Gastroesophageal sphincter (tissue), 4 donors: Measurements from ENCODE around the gene USP16. TPM values are rescaled to one million over a fixed set of nuclear protein-coding genes. Genes with fewer than 3 reads are reported as not detected.

Experiments
- ATAC-seq: fragments of 150-250 bp; one replicate; pipeline ENCODE4 v1.9.1; 2016; ENCODE audit warnings: mild to moderate bottlenecking, moderate library complexity
- H3K27ac ChIP-seq, 4 donors: fragments of 200-600 bp; sonication (generic) in 3 of 4; 1 replicate in 3 of 4; 2 replicates in 1 of 4; pipeline ENCODE4 v1.5.1; 2016 to 2019
- H3K27me3 ChIP-seq: fragments of 200-600 bp; sonication (generic); one replicate; pipeline ENCODE4 v1.5.1; 2019
- H3K36me3 ChIP-seq, 2 donors: fragments of 200-600 bp; sonication (generic); one replicate each; pipeline ENCODE4 v1.5.1; 2019; ENCODE audit warnings: control low read depth in 1 of 2
- H3K4me1 ChIP-seq, 3 donors: fragments of 200-600 bp; sonication (generic); 1 replicate in 2 of 3; 2 replicates in 1 of 3; pipeline ENCODE4 v1.5.1; 2016 to 2019; ENCODE audit warnings: control low read depth in 2 of 3
- H3K4me3 ChIP-seq, 2 donors: fragments of 200-600 bp; sonication (generic); one replicate each; pipeline ENCODE4 v1.5.1; 2019; ENCODE audit warnings: mild to moderate bottlenecking in 1 of 2, moderate library complexity in 1 of 2
- H3K9me3 ChIP-seq, 3 donors: fragments of 200-600 bp; sonication (generic); one replicate each; pipeline ENCODE4 v1.5.1; 2017 to 2019; ENCODE audit warnings: control low read depth in 2 of 3
- POLR2AphosphoS5 ChIP-seq: sonication (generic); formaldehyde crosslinking; IDR thresholded peaks from one replicate; pipeline ENCODE4 v1.6.1; 2017; ENCODE audit warnings: antibody characterized with exemption
- WGBS, 2 donors: methylation state at CpG; one replicate each; pipeline ENCODE4 v1.1.5; 2018; ENCODE audit warnings: low coverage in 1 of 2; 5-methylcytosine and 5-hydroxymethylcytosine counted together
- total RNA-seq, 4 donors: library from RNA; depleted of rRNA; stranded (reverse); fragments of >200 nt; gene quantifications; one replicate each; pipeline ENCODE4 v1.1.0, GENCODE V29; 2016

The USP16 gene
- total RNA-seq, 4 donors from 2014 or later: 37.4 to 65.4 (median 45.7) TPM

DNA sequence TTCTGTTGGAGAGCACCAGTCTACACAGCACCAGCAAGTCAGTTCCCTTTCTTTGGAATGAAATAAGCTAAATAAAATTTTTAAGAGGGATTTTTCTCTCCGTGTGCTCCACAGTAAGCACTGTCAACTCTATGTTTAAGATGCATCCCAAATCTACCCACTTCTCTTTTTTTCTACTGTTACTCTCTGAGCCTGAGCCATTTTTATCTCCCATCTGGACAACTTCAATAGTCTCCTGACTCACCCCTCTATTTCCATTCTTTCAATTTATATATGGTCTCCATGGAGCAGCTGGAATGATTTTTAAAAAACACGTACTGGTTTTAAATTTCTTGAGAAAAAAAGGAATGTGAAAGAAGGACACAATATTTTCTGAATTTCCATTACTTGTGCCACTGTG lies 73.7 kb downstream of the USP16 start:
- WGBS, 2 donors: 34 to 44% methylated on average over 2 of the region's 2 CpGs
- no peak overlapping the region for H3K27ac ChIP-seq
- H3K4me3 ChIP-seq: no peak overlapping the region

DNA sequence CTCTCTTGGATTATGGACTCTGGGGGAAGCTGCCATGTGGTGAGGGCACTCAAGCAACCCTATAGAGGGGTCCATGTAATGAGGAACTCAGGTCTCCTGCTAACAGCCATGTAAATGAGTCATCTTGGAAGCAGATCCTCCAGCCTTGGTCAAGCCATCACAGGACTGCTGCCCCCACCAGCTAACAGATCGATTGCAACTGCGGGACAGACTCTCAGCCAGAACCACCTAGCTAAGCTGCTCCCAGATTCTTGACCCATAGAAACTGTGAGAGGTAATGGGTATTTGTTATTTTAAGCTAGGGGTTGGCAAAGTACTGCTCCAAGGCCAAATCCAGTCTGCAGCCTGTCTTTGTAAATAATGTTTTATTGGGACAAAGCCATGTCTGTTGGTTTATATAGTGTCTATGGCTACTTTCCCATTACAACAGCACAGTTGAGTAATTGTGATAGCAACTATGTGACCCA lies 78.4 kb downstream of the USP16 start:
- Histone ChIP-seq H3K27me3 (no peaks in the 10 kb centered on the region), H3K4me3 (no peak overlapping the region), H3K4me1 (no peaks in the 10 kb centered on the region), H3K9me3 (no peaks in the 10 kb centered on the region), H3K27ac (no peak overlapping the region), H3K36me3 (no peaks in the 10 kb centered on the region)
- 63 to 100% methylated on average over 1 to 2 of the region's 2 CpGs for WGBS, 2 donors
- ATAC-seq: no peak
- TF ChIP-seq POLR2AphosphoS5: no peak

More for the DNA sequence above, 73.7 kb downstream of the USP16 start:
- no peaks in the 10 kb centered on the region for H3K4me1 ChIP-seq
- H3K9me3 ChIP-seq: no peaks in the 10 kb centered on the region
- no peak for ATAC-seq
- no peak for TF ChIP-seq POLR2AphosphoS5
- no peaks in the 10 kb centered on the region for H3K27me3 ChIP-seq
- H3K36me3 ChIP-seq: no peaks in the 10 kb centered on the region

Other genes starting within 250 kb of the USP16 start
- 10 to 100 TPM; 22.2 to 40.6 (median 31.8) TPM for gene LTN1, start 31.8 kb upstream of the USP16 start, total RNA-seq
- 10 to 100 TPM; 11.9 to 21.0 (median 16.3) TPM for gene RWDD2B, start 5.3 kb upstream of the USP16 start, total RNA-seq
- gene CCT8, start 49.0 kb downstream of the USP16 start, total RNA-seq: 100 to 1,000 TPM in 1 of 4 donors, 10 to 100 TPM in 3; 90.6 to 133 (median 90.9) TPM
- gene MAP3K7CL, start 106.0 kb downstream of the USP16 start, total RNA-seq: 1 to 10 TPM; 1.5 to 2.6 (median 2.2) TPM